BE2C (cell line): ENCODE measurements around the gene EPHA3.

Experiments
- DNase-seq: peaks from one replicate; pipeline ENCODE4 v3.0.0-alpha.2; 2020
- H3K27me3 ChIP-seq: fragments of 250-450 bp; sonication (Bioruptor Pico); 2 replicates; pipeline ENCODE4 v1.5.1; 2020; ENCODE audit warnings: mild to moderate bottlenecking
- H3K36me3 ChIP-seq: fragments of 250-450 bp; sonication (Bioruptor Pico); 2 replicates; pipeline ENCODE4 v1.5.1; 2020; ENCODE audit warnings: mild to moderate bottlenecking
- H3K4me1 ChIP-seq: fragments of 250-450 bp; sonication (Bioruptor Pico); 2 replicates; pipeline ENCODE4 v1.5.1; 2020
- H3K4me3 ChIP-seq: 2 replicates; pipeline ENCODE4 v1.5.1; 2011; ENCODE audit warnings: low read depth, low read length
- H3K9me3 ChIP-seq: fragments of 250-450 bp; sonication (Bioruptor Pico); 2 replicates; pipeline ENCODE4 v1.5.1; 2020
- TF ChIP-seq, protein P1 (sequence below): IDR thresholded peaks from 2 replicates; pipeline ENCODE4 v1.5.1; 2012; ENCODE audit warnings: mild to moderate bottlenecking, low read depth, low read length

The EPHA3 gene

DNA sequence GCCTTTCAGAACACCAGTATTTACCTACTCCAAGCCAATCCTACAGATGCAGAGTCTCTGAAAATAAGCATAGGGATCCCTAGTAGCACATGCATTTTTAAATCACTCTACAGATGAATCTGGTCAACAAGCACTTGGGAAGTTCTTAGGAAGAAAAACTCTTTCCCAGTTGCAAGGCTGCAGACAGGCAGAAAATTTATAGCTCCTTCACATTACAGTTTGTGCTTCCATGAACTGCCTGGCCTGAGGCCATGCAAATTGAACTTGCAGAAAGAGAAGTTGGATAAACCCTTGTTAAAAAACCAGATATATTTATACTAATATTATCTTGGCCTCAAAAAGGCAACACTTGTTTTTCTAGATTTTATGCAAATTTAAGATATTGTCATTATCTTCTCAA is 256.9 kb downstream of the EPHA3 start:
- DNase-seq = no peak
- TF ChIP-seq, protein P1, sequence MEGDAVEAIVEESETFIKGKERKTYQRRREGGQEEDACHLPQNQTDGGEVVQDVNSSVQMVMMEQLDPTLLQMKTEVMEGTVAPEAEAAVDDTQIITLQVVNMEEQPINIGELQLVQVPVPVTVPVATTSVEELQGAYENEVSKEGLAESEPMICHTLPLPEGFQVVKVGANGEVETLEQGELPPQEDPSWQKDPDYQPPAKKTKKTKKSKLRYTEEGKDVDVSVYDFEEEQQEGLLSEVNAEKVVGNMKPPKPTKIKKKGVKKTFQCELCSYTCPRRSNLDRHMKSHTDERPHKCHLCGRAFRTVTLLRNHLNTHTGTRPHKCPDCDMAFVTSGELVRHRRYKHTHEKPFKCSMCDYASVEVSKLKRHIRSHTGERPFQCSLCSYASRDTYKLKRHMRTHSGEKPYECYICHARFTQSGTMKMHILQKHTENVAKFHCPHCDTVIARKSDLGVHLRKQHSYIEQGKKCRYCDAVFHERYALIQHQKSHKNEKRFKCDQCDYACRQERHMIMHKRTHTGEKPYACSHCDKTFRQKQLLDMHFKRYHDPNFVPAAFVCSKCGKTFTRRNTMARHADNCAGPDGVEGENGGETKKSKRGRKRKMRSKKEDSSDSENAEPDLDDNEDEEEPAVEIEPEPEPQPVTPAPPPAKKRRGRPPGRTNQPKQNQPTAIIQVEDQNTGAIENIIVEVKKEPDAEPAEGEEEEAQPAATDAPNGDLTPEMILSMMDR = no peak
- Histone ChIP-seq H3K4me1 (no peaks in the 10 kb centered on the region), H3K27me3 (no peaks in the 10 kb centered on the region), H3K36me3 (no peaks in the 10 kb centered on the region), H3K9me3 (no peaks in the 10 kb centered on the region), H3K4me3 (no peak overlapping the region)

DNA sequence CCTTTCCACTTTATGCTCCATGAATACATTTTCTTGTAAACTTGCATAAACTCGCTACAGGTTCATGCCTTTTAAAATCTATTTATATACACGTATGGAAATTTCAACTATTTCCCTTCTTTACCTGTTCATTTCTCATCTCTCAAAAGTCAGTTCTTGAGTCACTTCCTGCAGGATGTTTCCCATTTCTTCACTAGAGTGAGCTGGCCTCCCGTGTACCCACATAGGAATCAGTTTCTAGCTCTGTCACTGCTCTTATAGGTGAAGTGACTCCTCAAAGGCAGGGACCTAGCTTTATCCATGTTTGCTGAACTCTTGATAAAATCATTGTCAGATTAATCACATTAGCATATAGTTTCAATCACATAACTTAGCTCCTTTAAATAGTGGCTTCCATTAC is 259.7 kb downstream of the EPHA3 start:
- no peaks in the 10 kb centered on the region for H3K4me1 ChIP-seq
- H3K27me3 ChIP-seq = no peaks in the 10 kb centered on the region
- DNase-seq = no peak
- TF ChIP-seq, protein P1 = no peak
- H3K36me3 ChIP-seq = no peaks in the 10 kb centered on the region
- no peak overlapping the region for H3K4me3 ChIP-seq
- no peaks in the 10 kb centered on the region for H3K9me3 ChIP-seq

DNA sequence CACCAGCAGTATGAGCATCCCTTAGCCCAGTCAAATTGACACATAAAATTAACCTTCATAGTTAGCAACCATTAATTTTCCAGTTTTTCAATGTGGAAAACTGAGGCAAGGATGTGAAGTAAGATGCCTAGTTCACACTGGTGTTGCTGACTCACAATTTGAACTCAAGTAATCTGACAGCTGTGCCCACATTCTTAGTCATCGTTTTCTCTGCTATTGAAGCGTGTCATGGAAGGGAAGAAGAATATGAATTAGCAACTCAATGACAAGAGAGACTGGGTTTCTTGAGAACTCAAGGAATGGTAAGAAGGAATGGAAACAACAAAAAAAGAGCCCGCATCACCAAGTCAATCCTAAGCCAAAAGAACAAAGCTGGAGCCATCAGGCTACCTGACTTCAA is 261.4 kb downstream of the EPHA3 start:
- no peaks in the 10 kb centered on the region for H3K27me3 ChIP-seq
- H3K4me3 ChIP-seq = no peak overlapping the region
- H3K9me3 ChIP-seq = no peaks in the 10 kb centered on the region
- TF ChIP-seq, protein P1 = no peak
- no peaks in the 10 kb centered on the region for H3K36me3 ChIP-seq
- no peak for DNase-seq
- no peaks in the 10 kb centered on the region for H3K4me1 ChIP-seq

DNA sequence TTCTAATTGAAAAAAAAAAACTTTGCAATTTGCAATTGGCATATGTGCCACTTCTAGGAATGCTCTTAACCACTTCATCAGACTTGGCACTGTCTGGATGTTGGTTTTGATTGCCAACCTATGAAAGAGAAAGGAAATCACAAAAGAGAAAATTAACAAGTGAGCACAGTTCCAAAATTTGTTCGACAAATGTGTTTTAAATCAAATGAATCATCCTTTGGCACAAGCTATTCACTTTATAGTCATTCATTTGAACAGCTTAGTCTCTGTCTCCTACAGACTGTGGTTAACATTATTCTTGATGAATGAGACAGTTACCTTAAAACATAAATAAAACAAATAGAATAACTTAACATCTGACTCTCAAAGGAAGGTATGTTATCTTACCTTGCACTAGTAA is 265.0 kb downstream of the EPHA3 start:
- TF ChIP-seq, protein P1 = no peak
- Histone ChIP-seq H3K27me3 (no peaks in the 10 kb centered on the region), H3K36me3 (no peaks in the 10 kb centered on the region), H3K9me3 (no peaks in the 10 kb centered on the region), H3K4me1 (no peaks in the 10 kb centered on the region), H3K4me3 (no peak overlapping the region)
- no peak for DNase-seq

DNA sequence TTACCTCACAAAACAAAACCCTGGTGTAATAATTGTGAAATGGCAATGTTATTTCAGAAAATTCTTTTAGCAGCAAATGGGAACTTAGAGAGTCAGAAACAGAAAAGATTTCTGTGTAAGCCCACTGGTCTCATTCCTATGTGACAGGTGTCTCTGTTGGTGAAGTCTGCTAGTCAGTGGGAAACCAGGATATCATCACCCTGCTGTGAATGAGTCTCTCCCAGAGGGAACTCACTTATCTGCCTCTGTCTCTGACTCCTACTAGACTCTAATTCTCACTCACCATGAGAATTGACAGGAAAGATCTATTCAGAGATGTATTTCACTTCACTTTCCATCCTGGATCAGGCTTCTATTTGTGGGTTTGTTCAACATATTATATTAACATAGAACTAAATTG is 266.0 kb downstream of the EPHA3 start:
- H3K4me3 ChIP-seq = no peak overlapping the region
- DNase-seq = no peak
- TF ChIP-seq, protein P1 = no peak
- H3K9me3 ChIP-seq = no peaks in the 10 kb centered on the region
- H3K27me3 ChIP-seq = no peaks in the 10 kb centered on the region
- no peaks in the 10 kb centered on the region for H3K36me3 ChIP-seq
- no peaks in the 10 kb centered on the region for H3K4me1 ChIP-seq

DNA sequence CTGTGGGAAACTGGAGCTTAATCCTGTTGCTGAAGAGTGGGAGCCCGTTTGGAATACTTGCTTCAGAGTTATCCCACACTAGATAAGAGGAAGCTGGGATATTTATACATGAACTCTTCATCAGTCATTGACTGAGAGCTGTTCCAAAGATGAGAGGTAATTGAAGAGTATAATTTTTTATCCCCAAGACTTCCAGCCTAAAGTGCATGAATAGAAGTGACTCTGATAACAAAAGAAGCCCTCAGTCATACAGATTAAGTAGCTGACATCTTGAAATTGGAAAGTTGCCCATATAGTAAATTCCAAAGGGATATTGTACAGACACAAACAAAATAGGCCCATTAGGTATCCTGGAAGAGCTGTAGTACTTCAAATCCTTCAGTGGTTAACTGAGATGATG is 268.0 kb downstream of the EPHA3 start:
- Histone ChIP-seq H3K36me3 (no peaks in the 10 kb centered on the region), H3K9me3 (no peaks in the 10 kb centered on the region), H3K4me1 (no peaks in the 10 kb centered on the region), H3K27me3 (no peaks in the 10 kb centered on the region), H3K4me3 (no peak overlapping the region)
- TF ChIP-seq, protein P1 = no peak
- DNase-seq = no peak
